Measurements from ENCODE around the gene EPB41.

GRCh38 chr1:29094954-29095353 lies 180.6 kb downstream of the EPB41 start:
- TF ChIP-seq CTCF (conservative IDR thresholded peaks at IDR 0.05; ENCODE audit: low read depth in 2 of 2) (no peak), EZH2phosphoT487 (IDR thresholded peaks at IDR 0.05; ENCODE audit: unreplicated experiment) (no peak), NANOG (IDR thresholded peaks at IDR 0.05; ENCODE audit: borderline replicate concordance) (no peak), REST (IDR thresholded peaks at IDR 0.05; ENCODE audit: unreplicated experiment) (no peak), JUNB (IDR thresholded peaks at IDR 0.05; ENCODE audit: unreplicated experiment) (no peak), EZH2 (IDR thresholded peaks at IDR 0.05; ENCODE audit: low read depth, unreplicated experiment) (no peak), POLR2AphosphoS5 (IDR thresholded peaks at IDR 0.05; ENCODE audit: low read depth) (no peak), ZNF331 (CRISPR knock-in tag; IDR thresholded peaks at IDR 0.05; ENCODE audit: low read depth) (no peak), ZNF114 (CRISPR knock-in tag; IDR thresholded peaks at IDR 0.05) (no peak), CREB1 (CRISPR knock-in tag; IDR thresholded peaks at IDR 0.05; ENCODE audit: low read depth) (no peak), ETS1 (IDR thresholded peaks at IDR 0.05) (no peak), STAT1 (IDR thresholded peaks at IDR 0.05; ENCODE audit: unreplicated experiment) (no peak)
